Liver (tissue), 9 donors: Measurements from ENCODE around the gene PRSS38. TPM values are rescaled to one million over a fixed set of nuclear protein-coding genes. Genes with fewer than 3 reads are reported as not detected.

Source experiments
- DNase-seq: peaks from one replicate; pipeline ENCODE4 v3.0.0-alpha.2; 2017; ENCODE audit warnings: low spot score
- H3K27ac ChIP-seq, 2 donors: one replicate each; pipeline ENCODE4 v1.7.0; 2013; ENCODE audit warnings: inconsistent platforms in 2 of 2, low read length in 2 of 2, control low read depth in 1 of 2, low read depth in 1 of 2, mild to moderate bottlenecking in 1 of 2
- H3K27me3 ChIP-seq, 4 donors: one replicate each; pipeline versions ENCODE4 v1.6.1 to v1.7.0; 2013; ENCODE audit warnings: low read length in 3 of 4, inconsistent platforms in 1 of 4, mild to moderate bottlenecking in 1 of 4, moderate library complexity in 1 of 4; ENCODE audit not compliant: control insufficient read depth in 4 of 4, insufficient read depth in 4 of 4
- H3K36me3 ChIP-seq, 4 donors: one replicate each; pipeline versions ENCODE4 v1.6.1 to v1.7.0; 2013; ENCODE audit warnings: low read length in 3 of 4, mild to moderate bottlenecking in 3 of 4, low read depth in 1 of 4, moderate library complexity in 1 of 4; ENCODE audit not compliant: control insufficient read depth in 4 of 4, insufficient read depth in 3 of 4
- H3K4me1 ChIP-seq, 4 donors: one replicate each; pipeline versions ENCODE4 v1.6.1 to v1.7.0; 2013; ENCODE audit warnings: low read length in 3 of 4, mild to moderate bottlenecking in 3 of 4, moderate library complexity in 1 of 4; ENCODE audit not compliant: control insufficient read depth in 4 of 4, insufficient read depth in 4 of 4
- H3K4me3 ChIP-seq, 3 donors: one replicate each; pipeline versions ENCODE4 v1.6.1 to v1.7.0; 2013; ENCODE audit warnings: low read length in 3 of 3, control low read depth in 1 of 3, low read depth in 1 of 3, mild to moderate bottlenecking in 1 of 3
- H3K9ac ChIP-seq, 2 donors: one replicate each; pipeline ENCODE4 v1.7.0; 2013; ENCODE audit warnings: low read length in 2 of 2, mild to moderate bottlenecking in 2 of 2, moderate library complexity in 2 of 2, control low read depth in 1 of 2, low read depth in 1 of 2
- H3K9me3 ChIP-seq, 4 donors: one replicate each; pipeline versions ENCODE4 v1.6.1 to v1.7.0; 2013; ENCODE audit warnings: low read length in 3 of 4; ENCODE audit not compliant: control insufficient read depth in 4 of 4
- EGR1 ChIP-seq, 2 donors: IDR thresholded peaks; 2 replicates each; pipeline ENCODE4 v1.6.1; 2016 to 2018; ENCODE audit warnings: antibody characterized with exemption in 2 of 2, low read depth in 2 of 2
- FOXA1 ChIP-seq: IDR thresholded peaks from 2 replicates; pipeline ENCODE4 v1.6.1; 2016; ENCODE audit warnings: antibody characterized with exemption
- FOXA2 ChIP-seq: IDR thresholded peaks from 2 replicates; pipeline ENCODE4 v1.6.1; 2016; ENCODE audit warnings: antibody characterized with exemption
- GABPA ChIP-seq, 2 donors: IDR thresholded peaks in 1 of 2; conservative IDR thresholded peaks in 1 of 2; 2 replicates each; pipeline ENCODE4 v1.6.1; 2016; ENCODE audit warnings: antibody characterized with exemption in 2 of 2, mild to moderate bottlenecking in 1 of 2, moderate library complexity in 1 of 2
- HNF4A ChIP-seq, 2 donors: conservative IDR thresholded peaks; 2 replicates each; pipeline ENCODE4 v1.6.1; 2016; ENCODE audit warnings: antibody characterized with exemption in 2 of 2, mild to moderate bottlenecking in 2 of 2
- HNF4G ChIP-seq: IDR thresholded peaks from 2 replicates; pipeline ENCODE4 v1.6.1; 2016; ENCODE audit warnings: antibody characterized with exemption
- JUND ChIP-seq, 2 donors: IDR thresholded peaks; 2 replicates each; pipeline ENCODE4 v1.6.1; 2016; ENCODE audit warnings: antibody characterized with exemption in 2 of 2
- NR2F2 ChIP-seq: IDR thresholded peaks from 2 replicates; pipeline ENCODE4 v1.6.1; 2016; ENCODE audit warnings: antibody characterized with exemption
- RAD21 ChIP-seq, 2 donors: IDR thresholded peaks; 2 replicates each; pipeline ENCODE4 v1.6.1; 2016; ENCODE audit warnings: antibody characterized with exemption in 2 of 2, mild to moderate bottlenecking in 2 of 2
- RXRA ChIP-seq, 2 donors: IDR thresholded peaks; 2 replicates each; pipeline ENCODE4 v1.6.1; 2017 to 2018; ENCODE audit warnings: antibody characterized with exemption in 2 of 2, mild to moderate bottlenecking in 1 of 2
- SP1 ChIP-seq: IDR thresholded peaks from 2 replicates; pipeline ENCODE4 v1.6.1; 2018; ENCODE audit warnings: antibody characterized with exemption, mild to moderate bottlenecking
- TAF1 ChIP-seq: conservative IDR thresholded peaks from 2 replicates; pipeline ENCODE4 v1.6.1; 2016; ENCODE audit warnings: antibody characterized with exemption, mild to moderate bottlenecking
- YY1 ChIP-seq: IDR thresholded peaks from 2 replicates; pipeline ENCODE4 v1.6.1; 2016; ENCODE audit warnings: antibody characterized with exemption, mild to moderate bottlenecking
- WGBS: extraction: QIAGEN DNeasy Blood & Tissue Kit; methylation state at CpG from one replicate; pipeline ENCODE4 v1.1.7; 2013; 5-methylcytosine and 5-hydroxymethylcytosine counted together
- polyA plus RNA-seq, 2 donors: library from polyadenylated mRNA; stranded (reverse) in 1 of 2; unstranded in 1 of 2; fragments of 200-250 nt in 1 of 2; fragments of >200 nt in 1 of 2; fragmentation: Nextera tagmentation in 1 of 2; extraction: Ambion mirVana in 1 of 2; gene quantifications; one replicate each; pipeline versions ENCODE4 v1.2.1 to v1.2.3, GENCODE V29; 2013 to 2015
- total RNA-seq, 2 donors: library from RNA; depleted of rRNA; stranded (reverse); fragments of >200 nt; gene quantifications; one replicate each; pipeline ENCODE4 v1.2.3, GENCODE V29; 2014
- TF ChIP-seq, protein P1 (sequence below): IDR thresholded peaks from 2 replicates; pipeline ENCODE4 v1.6.1; 2016; ENCODE audit warnings: antibody characterized with exemption, mild to moderate bottlenecking
- TF ChIP-seq, protein P2 (sequence below): IDR thresholded peaks from 2 replicates; pipeline ENCODE4 v1.6.1; 2016; ENCODE audit warnings: antibody characterized with exemption
- TF ChIP-seq, protein P3 (sequence below): fragments of 150-350 bp; IDR thresholded peaks from 2 replicates; pipeline ENCODE4 v1.5.1; 2017; ENCODE audit warnings: improper control_type of control experiment, low read depth, low read length; ENCODE audit not compliant: missing input control
- TF ChIP-seq, protein P4 (sequence below): IDR thresholded peaks from 2 replicates; pipeline ENCODE4 v1.6.1; 2016; ENCODE audit warnings: antibody characterized with exemption
- TF ChIP-seq, protein P5 (sequence below): IDR thresholded peaks from 2 replicates; pipeline ENCODE4 v1.6.1; 2016; ENCODE audit warnings: antibody characterized with exemption
- donor health status: healthy.
- donor health status: healthy.
- donor health status: healthy.
- donor health status: healthy.
- donor health status: healthy.

PRSS38 gene
- total and polyA plus RNA-seq, 4 donors = not detected

DNA sequence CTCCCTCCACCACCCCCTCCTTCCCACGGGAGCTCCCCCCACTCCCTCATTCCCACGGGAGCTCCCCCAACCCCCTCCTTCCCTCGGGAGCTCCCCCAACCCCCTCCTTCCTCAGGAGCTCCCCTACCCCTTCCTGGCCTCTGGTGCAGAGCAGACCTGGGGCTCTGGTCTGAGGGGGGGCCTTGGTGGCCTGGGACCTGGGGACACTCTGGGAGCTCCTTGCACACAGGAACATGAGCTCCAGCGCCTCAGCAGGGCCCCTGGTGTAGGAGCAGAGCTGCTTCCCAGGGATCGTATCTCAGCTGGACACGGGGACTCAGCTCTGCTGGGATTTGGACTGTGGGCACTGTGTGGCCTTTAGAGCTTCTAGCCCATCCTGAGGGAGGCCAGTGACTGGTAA is 19.7 kb upstream of the PRSS38 start:
- Histone ChIP-seq H3K36me3 (no peaks in the 10 kb centered on the region), H3K27me3 (peaks cover 0 to 2% (median 0%) of the 10 kb centered on the region in 4 donors), H3K9me3 (no peaks in the 10 kb centered on the region), H3K4me1 (no peaks in the 10 kb centered on the region), H3K4me3 (no peak overlapping the region), H3K9ac (no peak overlapping the region), H3K27ac (no peak overlapping the region)
- no peak for DNase-seq
- TF ChIP-seq, protein P1, sequence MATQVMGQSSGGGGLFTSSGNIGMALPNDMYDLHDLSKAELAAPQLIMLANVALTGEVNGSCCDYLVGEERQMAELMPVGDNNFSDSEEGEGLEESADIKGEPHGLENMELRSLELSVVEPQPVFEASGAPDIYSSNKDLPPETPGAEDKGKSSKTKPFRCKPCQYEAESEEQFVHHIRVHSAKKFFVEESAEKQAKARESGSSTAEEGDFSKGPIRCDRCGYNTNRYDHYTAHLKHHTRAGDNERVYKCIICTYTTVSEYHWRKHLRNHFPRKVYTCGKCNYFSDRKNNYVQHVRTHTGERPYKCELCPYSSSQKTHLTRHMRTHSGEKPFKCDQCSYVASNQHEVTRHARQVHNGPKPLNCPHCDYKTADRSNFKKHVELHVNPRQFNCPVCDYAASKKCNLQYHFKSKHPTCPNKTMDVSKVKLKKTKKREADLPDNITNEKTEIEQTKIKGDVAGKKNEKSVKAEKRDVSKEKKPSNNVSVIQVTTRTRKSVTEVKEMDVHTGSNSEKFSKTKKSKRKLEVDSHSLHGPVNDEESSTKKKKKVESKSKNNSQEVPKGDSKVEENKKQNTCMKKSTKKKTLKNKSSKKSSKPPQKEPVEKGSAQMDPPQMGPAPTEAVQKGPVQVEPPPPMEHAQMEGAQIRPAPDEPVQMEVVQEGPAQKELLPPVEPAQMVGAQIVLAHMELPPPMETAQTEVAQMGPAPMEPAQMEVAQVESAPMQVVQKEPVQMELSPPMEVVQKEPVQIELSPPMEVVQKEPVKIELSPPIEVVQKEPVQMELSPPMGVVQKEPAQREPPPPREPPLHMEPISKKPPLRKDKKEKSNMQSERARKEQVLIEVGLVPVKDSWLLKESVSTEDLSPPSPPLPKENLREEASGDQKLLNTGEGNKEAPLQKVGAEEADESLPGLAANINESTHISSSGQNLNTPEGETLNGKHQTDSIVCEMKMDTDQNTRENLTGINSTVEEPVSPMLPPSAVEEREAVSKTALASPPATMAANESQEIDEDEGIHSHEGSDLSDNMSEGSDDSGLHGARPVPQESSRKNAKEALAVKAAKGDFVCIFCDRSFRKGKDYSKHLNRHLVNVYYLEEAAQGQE = no peak
- TF ChIP-seq, protein P2, sequence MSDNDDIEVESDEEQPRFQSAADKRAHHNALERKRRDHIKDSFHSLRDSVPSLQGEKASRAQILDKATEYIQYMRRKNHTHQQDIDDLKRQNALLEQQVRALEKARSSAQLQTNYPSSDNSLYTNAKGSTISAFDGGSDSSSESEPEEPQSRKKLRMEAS = no peak
- TF ChIP-seq, protein P3, sequence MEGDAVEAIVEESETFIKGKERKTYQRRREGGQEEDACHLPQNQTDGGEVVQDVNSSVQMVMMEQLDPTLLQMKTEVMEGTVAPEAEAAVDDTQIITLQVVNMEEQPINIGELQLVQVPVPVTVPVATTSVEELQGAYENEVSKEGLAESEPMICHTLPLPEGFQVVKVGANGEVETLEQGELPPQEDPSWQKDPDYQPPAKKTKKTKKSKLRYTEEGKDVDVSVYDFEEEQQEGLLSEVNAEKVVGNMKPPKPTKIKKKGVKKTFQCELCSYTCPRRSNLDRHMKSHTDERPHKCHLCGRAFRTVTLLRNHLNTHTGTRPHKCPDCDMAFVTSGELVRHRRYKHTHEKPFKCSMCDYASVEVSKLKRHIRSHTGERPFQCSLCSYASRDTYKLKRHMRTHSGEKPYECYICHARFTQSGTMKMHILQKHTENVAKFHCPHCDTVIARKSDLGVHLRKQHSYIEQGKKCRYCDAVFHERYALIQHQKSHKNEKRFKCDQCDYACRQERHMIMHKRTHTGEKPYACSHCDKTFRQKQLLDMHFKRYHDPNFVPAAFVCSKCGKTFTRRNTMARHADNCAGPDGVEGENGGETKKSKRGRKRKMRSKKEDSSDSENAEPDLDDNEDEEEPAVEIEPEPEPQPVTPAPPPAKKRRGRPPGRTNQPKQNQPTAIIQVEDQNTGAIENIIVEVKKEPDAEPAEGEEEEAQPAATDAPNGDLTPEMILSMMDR = no peak
- TF ChIP-seq FOXA2 (no peak), FOXA1 (no peak), RAD21 (IDR thresholded peaks at IDR 0.05) (no peak), SP1 (no peak), NR2F2 (no peak), YY1 (no peak), TAF1 (no peak), HNF4A (conservative IDR thresholded peaks at IDR 0.05) (no peak), JUND (IDR thresholded peaks at IDR 0.05) (no peak), EGR1 (IDR thresholded peaks at IDR 0.05; ENCODE audit: low read depth in 2 of 2) (no peak)
- TF ChIP-seq, protein P4, sequence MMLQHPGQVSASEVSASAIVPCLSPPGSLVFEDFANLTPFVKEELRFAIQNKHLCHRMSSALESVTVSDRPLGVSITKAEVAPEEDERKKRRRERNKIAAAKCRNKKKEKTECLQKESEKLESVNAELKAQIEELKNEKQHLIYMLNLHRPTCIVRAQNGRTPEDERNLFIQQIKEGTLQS = no peak
- TF ChIP-seq, protein P5, sequence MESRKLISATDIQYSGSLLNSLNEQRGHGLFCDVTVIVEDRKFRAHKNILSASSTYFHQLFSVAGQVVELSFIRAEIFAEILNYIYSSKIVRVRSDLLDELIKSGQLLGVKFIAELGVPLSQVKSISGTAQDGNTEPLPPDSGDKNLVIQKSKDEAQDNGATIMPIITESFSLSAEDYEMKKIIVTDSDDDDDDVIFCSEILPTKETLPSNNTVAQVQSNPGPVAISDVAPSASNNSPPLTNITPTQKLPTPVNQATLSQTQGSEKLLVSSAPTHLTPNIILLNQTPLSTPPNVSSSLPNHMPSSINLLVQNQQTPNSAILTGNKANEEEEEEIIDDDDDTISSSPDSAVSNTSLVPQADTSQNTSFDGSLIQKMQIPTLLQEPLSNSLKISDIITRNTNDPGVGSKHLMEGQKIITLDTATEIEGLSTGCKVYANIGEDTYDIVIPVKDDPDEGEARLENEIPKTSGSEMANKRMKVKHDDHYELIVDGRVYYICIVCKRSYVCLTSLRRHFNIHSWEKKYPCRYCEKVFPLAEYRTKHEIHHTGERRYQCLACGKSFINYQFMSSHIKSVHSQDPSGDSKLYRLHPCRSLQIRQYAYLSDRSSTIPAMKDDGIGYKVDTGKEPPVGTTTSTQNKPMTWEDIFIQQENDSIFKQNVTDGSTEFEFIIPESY = no peak
- WGBS = 54% methylated on average over 6 of the region's 6 CpGs

DNA sequence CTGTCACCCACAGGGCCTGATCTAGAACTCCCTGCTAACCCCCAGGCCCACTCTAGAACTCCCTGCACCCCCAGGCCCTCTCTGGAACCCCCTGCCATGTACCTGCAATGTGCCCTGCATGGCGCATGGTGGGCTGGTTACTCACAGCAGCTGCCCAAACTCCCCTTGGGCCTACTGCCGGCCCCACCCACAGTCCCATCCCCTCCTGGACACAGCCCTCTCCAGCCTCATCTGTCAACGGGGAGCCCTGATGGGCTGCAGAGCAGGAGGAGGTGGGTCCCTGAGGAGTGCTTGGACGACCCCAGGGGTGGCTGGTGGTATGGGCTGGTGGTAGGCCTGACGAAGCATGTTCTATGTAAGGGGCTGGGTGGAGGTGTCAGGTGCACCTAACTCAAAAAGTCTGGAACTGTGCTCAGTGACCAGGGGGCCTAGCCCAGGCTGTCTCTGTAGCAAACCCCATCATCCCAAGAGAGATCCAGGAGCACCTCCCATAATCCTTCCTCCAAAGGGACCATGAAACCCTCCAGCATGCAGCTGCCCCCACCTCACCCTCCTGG is 19.0 kb upstream of the PRSS38 start:
- H3K4me3 ChIP-seq = no peak overlapping the region

More for the DNA sequence above, 19.0 kb upstream of the PRSS38 start:
- no peaks in the 10 kb centered on the region for H3K36me3 ChIP-seq
- peaks cover 0 to 2% (median 0%) of the 10 kb centered on the region in 4 donors for H3K27me3 ChIP-seq
- no peak overlapping the region for H3K9ac ChIP-seq
- H3K27ac ChIP-seq = no peak overlapping the region
- DNase-seq = no peak
- 82% methylated on average over 5 of the region's 5 CpGs for WGBS
- no peaks in the 10 kb centered on the region for H3K9me3 ChIP-seq
- TF ChIP-seq YY1 (no peak), SP1 (no peak), EGR1 (IDR thresholded peaks at IDR 0.05; ENCODE audit: low read depth in 2 of 2) (no peak), FOXA1 (no peak), HNF4G (no peak), JUND (IDR thresholded peaks at IDR 0.05) (no peak), GABPA (IDR thresholded peaks at IDR 0.05 in 1 of 2, conservative IDR thresholded peaks at IDR 0.05 in 1 of 2) (no peak), NR2F2 (no peak), TAF1 (no peak), RXRA (IDR thresholded peaks at IDR 0.05) (no peak), FOXA2 (no peak), RAD21 (IDR thresholded peaks at IDR 0.05) (no peak), HNF4A (conservative IDR thresholded peaks at IDR 0.05) (no peak)
- TF ChIP-seq, protein P2 = no peak
- TF ChIP-seq, protein P4 = no peak
- TF ChIP-seq, protein P1 = no peak
- no peaks in the 10 kb centered on the region for H3K4me1 ChIP-seq
